Activated T-cell treated with anti-CD3 and anti-CD28 coated beads for 1 hour (primary cell): ENCODE measurements around the gene ZBTB16.

Experiments
- DNase-seq: peaks from one replicate; pipeline ENCODE4 v3.0.0-alpha.2; 2020; ENCODE audit warnings: low read depth

Gene ZBTB16

DNA sequence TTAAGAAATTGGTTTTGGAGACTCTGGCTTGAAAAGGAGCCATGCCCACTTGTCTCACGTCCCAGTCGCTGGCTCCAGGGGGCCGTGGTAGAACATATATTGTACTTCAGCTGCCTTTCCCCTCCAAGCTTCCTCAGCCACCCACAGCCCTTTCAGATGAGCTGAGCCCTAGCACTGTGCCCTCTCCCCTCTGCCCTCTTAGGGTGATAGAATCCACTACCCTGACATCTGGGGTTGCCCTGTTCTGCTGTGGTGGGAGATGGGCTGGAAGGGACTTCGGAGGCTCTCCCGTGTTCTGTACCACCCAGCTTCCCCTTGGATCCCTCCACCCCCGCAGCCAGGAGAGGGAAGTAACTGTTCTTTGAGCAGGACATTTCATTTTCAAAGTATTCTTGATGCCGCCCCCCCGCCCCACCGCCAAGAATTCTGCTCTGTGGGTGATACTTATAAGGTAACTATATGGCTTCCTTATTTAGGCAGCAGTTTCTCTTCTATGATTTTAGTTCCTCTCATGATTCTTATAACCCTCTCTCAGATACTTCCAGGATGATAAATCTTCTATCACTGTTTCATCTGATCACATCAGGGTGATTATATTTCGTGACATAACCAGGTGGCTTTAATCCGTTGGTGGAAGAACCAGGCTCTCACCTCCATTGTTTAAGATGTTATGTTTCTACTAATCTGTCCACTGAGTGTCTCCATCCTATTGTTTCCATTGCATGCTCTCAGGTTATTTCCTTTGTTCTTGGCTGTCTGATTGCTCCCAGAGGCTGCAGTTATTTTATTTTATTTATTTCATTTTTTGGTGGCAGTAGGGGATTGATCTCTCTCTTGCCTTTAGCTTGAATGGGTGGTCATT is 24.1 kb downstream of the ZBTB16 start:
- no peak for DNase-seq

DNA sequence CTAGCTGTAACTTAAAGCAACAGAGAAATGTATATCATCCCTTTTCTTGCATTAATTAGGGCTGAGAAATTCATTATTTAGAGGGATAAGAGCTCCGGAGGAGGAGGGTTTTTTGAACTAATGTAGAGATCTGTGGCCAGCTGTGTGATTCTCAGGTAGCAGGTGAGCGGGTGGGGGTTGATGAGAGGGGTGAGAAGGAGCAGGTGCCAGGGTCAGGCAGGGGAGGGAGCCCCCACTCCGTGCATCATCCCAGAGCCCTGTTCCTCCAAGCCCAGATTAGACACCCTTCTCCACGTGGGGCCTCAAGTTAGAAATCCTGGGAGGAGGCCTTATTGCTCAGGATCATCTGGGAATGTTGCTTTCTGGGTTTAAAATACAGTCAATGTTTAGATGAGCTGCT is 24.9 kb downstream of the ZBTB16 start:
- DNase-seq = no peak

DNA sequence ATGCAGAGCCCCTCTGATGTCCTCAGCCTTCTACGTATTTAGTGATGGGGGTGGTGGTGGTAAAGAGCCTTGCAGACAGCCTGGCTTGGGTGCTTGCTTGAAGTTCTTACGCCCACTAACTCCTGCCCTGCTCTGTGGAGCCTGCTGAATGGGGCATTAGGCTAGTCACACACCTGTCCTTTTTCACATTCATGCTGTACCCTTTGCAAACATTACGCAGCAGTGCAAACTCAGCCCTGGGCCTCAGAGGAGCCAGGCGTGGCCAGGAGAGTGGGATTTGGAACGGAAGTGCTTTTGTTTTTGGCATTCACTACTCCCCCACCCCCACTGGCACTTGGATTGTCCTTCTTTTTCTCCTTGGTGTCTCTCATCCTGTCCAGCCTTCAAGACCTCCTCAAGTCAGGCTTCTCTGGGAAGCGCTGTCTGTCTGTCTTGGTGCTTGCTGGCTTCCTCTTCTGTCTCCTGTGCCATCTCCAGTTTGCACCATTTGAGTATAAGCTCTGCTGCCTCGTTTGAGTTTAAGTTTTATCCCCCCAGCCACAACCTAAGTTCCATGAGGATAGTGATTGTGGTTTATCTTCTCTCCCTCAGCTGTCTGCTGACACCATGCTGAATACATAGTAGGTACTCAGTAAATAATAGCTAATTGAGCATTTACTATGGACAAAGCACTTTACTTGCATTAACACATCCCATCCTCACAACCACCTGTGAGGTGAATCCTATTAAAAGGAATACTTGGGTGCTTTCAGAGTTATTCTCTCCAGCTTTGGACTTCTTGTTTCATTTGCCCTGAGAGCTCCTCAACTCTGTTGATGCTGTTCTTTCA is 26.7 kb downstream of the ZBTB16 start:
- DNase-seq = no peak

DNA sequence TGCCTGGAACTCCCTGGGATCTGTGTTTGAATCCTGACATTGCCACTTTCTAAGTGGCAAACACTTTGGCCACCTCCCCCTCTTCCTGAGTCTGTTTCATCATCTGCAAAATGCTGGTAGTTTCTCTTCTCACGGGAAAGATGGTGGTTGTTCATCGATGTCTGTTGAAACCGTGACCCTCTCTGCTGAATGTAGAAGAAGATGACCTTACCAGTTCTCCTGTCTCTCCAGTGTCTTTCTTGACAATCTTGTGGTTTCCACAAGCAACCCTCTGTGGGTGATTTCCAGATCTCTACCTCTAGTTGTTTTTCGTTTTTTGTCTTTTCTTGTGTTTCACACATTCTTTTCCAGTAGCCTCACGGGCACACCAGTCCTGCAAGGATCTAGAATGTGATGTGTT is 27.5 kb downstream of the ZBTB16 start:
- DNase-seq = no peak

GRCh38 chr11:114088216-114088615 is 28.7 kb downstream of the ZBTB16 start:
- no peak for DNase-seq

- no peak for DNase-seq
These were observed 29.3 kb downstream of the ZBTB16 start for GRCh38 chr11:114088836-114089235.

DNA sequence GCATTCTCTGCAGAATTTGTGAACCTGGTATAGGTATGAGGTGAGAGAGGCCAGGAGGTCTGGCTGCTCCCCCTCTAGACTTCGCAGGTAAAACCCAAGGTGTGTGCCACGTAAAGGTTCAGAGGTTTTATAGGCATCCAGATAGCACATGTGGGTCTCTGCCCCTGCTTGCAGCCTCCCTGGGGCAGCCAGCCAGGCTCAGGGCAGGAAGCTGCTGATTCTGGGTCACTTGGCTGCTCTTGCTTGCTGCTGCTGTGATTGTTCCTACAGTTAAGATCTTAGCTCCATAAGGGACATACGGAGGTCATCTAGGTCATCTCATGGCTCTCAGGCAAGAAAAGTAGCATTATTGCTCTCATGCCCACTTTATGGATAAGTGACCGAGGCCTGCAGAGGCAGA is 30.2 kb downstream of the ZBTB16 start:
- no peak for DNase-seq

DNA sequence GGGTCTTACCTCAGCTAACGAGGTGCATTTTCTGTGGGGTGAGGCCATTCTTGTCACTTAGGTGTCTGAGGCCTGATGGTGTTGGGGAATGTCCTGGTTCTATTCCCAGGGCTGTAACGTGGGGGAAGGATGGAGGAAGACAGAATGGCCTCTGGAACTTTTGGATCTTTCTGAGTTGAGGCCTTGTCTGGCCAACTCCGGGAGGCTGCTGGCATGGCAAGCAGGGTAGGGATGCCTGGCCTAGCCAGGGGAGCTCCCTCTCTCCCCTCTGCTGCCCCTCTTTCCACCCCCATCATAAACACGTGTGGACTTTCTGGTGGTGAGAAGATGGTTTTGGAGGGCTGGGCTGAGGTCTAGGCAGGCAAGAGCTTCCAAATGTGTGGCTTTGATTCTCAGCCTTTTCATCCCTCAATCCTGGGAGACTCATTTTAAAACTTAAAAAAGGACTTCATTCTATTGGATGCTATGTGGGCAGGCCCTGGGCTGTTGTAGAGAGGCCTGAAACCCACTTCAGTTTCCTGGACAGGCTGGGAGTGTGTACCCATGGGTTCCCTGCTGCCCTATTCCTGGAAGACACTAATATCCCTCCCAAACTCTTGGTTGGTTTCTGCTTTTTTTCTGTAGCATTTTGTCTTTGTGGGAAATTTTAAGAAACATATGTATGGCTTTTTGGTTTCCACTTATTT is 30.9 kb downstream of the ZBTB16 start:
- no peak for DNase-seq

DNA sequence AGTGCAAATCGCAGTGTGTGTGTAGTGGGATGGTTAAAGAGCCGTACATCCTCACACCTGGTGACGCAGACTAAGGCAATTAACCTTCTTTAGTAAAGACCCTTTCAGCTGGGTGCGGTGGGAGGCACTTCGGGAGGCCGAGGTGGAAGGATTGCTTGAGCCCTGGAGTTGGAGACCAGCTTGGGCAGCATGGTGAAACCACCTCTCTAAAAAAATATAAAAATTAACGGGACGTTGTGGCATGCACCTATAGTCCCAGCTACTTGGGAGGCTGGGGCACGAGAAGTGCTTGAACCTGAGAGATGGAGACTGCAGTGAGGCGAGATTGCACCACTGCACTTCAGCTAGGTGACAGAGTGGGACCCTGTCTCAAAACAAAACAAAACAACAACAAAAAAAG is 31.5 kb downstream of the ZBTB16 start:
- DNase-seq = no peak

- DNase-seq = no peak
These were observed 32.2 kb downstream of the ZBTB16 start for GRCh38 chr11:114091516-114092397.

DNA sequence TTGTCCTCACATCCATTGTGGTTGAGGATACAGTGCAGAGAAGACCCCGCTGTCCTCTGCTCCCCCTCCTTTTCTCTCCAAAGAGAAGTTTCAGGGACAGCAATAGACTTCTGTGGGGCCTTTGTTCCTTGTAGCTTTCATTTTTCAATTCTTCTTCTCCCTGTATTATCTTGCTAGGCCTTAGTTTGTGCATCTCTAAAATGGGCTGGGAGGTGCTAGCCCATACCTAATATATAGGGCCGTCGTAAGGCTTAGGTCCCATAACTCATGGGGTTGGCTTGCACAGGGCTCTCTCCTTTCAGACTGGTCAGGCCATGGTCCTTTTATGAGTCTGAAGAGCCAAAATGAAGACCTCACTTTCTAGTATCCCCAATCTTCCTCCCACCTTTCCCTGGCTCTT is 33.0 kb downstream of the ZBTB16 start:
- DNase-seq = no peak

DNA sequence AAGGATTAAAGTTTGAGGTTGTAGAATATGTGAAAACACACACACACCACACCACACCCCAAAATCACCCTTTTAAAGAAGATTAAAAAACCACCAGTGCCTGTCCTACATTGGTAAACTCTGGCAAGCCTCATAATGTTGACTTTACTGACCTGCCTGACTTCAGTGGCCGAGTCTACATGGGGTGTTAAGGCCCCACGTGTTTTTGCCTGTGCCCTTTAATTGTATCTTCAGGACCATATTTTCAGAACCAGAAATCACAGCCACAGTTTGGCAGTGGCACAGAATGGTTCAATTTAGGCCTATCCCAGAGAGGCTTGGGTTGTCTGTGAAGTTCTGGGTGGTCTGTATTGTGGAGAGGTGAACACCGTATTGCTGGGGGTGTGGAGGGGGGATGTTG is 33.4 kb downstream of the ZBTB16 start:
- DNase-seq = no peak

- DNase-seq = no peak
These were observed 35.0 kb downstream of the ZBTB16 start for GRCh38 chr11:114094516-114094915.

- DNase-seq = no peak
These were observed 36.4 kb downstream of the ZBTB16 start for GRCh38 chr11:114095899-114096298.

GRCh38 chr11:114097832-114098231 is 38.3 kb downstream of the ZBTB16 start:
- DNase-seq = no peak

GRCh38 chr11:114098927-114099326 is 39.4 kb downstream of the ZBTB16 start:
- DNase-seq = no peak

DNA sequence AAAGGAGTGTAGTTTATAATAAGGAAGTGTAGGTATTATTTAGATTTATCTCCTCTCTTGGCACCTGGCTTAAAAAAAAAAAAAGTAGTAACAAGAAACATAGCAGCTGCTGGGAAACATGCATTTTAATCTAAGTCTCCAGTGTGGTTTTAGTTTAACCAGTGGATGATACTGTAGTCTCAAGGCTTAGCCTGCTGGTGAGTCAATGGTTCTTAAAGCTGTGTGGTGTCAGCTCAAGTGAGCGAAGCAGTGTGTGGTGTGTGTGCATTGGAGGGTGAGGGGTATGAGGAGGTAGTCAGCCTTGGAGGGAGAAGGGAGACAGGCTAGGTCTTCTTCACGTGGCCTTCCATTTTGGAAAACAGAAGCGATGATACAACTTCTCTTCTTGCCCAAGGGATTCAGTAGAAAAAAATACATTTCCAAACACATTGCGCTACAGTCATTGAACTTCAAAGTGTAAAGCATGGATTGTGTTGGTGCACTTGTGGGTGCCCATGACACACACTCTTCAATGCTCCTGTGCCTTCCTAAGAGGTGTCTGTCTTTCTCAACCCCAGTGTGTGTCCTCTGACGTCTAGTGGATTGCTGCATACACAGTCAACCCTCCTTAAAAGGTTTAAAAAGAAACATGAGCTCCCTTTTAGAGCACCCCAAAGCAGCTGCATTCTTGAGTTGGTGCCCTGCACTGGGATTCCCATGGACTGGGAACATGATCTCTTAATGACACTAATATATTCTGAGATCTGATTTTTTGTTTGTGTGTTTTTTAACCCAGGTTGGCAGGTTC is 40.1 kb downstream of the ZBTB16 start:
- DNase-seq = no peak

DNA sequence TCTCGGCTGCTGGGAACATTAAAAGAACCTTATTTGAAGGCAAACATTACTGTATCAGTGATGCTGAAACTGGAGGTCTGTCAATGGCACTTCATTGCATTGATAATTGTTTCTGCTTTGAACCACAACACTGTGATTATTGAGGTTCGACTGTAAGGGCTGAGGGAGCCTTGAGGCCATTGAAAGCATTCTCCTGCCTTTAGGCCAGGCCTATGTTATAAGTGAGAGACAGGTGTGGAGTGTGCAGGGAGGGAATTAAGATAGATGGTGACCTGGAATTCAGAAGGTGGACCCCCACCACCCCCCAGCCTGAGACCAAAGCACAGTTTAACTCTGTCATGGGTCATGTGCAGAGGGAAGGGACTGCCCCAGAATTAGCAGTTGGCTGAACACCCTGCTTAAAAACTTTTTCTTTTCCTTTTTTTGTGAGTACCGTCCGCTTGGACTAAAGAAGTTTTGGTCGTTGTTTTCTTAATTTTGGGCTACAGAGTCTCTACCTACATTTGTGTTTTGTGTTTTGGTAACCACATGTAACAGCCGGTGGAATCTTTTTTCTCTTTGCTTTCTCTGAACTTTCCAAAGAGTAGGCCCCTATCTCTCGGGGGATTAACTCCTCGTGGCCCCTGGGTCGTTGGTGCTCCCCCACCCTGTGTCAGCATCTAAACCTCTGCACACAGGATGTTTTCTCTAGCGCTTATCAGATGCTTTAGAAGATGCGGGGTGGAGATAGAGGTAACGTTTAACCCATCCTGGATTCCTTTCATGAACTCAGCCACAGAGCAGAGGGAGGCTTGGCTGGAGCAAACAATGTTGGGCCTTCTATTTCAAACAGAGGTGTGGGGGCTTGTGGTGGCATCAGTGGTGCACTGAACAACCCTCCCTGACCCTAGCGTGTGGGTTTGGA is 43.7 kb downstream of the ZBTB16 start:
- no peak for DNase-seq

GRCh38 chr11:114105611-114106010 is 46.1 kb downstream of the ZBTB16 start:
- DNase-seq = no peak

GRCh38 chr11:114106047-114106446 is 46.5 kb downstream of the ZBTB16 start:
- DNase-seq = no peak
